HAP-1 (cell line): ENCODE results near the gene FSTL4.

Source experiments
- DNase-seq, 2 experiments: peaks; one replicate each; pipeline ENCODE4 v3.0.0-alpha.2; 2016 to 2020; ENCODE audit warnings: low spot score in 2 of 2
- H3K27me3 ChIP-seq: fragments of 250-450 bp; sonication (Bioruptor Pico); 2 replicates; pipeline ENCODE4 v1.5.1; 2020; ENCODE audit warnings: low read depth, mild to moderate bottlenecking, moderate library complexity
- H3K36me3 ChIP-seq: fragments of 250-450 bp; sonication (Bioruptor Pico); replicated peaks from 2 replicates; pipeline ENCODE4 v1.5.1; 2020; ENCODE audit warnings: mild to moderate bottlenecking
- H3K4me1 ChIP-seq: fragments of 250-450 bp; sonication (Bioruptor Pico); 2 replicates; pipeline ENCODE4 v1.5.1; 2020; ENCODE audit warnings: mild to moderate bottlenecking
- H3K4me3 ChIP-seq: fragments of 250-450 bp; sonication (Bioruptor Pico); 2 replicates; pipeline ENCODE4 v1.5.1; 2020; ENCODE audit warnings: mild to moderate bottlenecking, moderate library complexity
- H3K9me3 ChIP-seq: fragments of 250-450 bp; sonication (Bioruptor Pico); 2 replicates; pipeline ENCODE4 v1.5.1; 2020; ENCODE audit warnings: mild to moderate bottlenecking, moderate library complexity
- in situ Hi-C: fragments of 300-500 bp; cut with MboI; formaldehyde crosslinking; loops from 3 replicates; pipeline ENCODE4 v1.14.3; 2020; ENCODE audit warnings: low sequenced_read_pairs, inconsistent platforms, mixed read lengths

The FSTL4 gene

GRCh38 chr5:133214153-133214820 lies 398.1 kb downstream of the FSTL4 start:
- Histone ChIP-seq H3K36me3 (no peaks in the 10 kb centered on the region), H3K4me3 (no peak overlapping the region), H3K9me3 (no peaks in the 10 kb centered on the region), H3K27me3 (no peaks in the 10 kb centered on the region), H3K4me1 (no peaks in the 10 kb centered on the region)
- in situ Hi-C loops, result no loop called here
- no peak for DNase-seq

- Histone ChIP-seq H3K4me3 (no peak overlapping the region), H3K36me3 (no peaks in the 10 kb centered on the region), H3K4me1 (peaks cover 2% of the 10 kb centered on the region; the same call in 1 of the 2 replicates), H3K27me3 (no peaks in the 10 kb centered on the region; the same call in 1 of the 2 replicates), H3K9me3 (no peaks in the 10 kb centered on the region)
- in situ Hi-C loops, result no loop called here
- DNase-seq, result peak in 1 of 2 experiments; percentile 3
These were observed 406.7 kb downstream of the FSTL4 start for GRCh38 chr5:133205649-133206048.

- Histone ChIP-seq H3K9me3 (no peaks in the 10 kb centered on the region), H3K27me3 (peaks cover 2% of the 10 kb centered on the region; the same call in 1 of the 2 replicates), H3K4me1 (peaks cover 2% of the 10 kb centered on the region; the same call in 1 of the 2 replicates), H3K36me3 (no peaks in the 10 kb centered on the region), H3K4me3 (no peak overlapping the region)
- in situ Hi-C loops, result no loop called here
- no peak for DNase-seq
These were observed 407.1 kb downstream of the FSTL4 start for GRCh38 chr5:133205204-133205603.

- Histone ChIP-seq H3K27me3 (peaks cover 2% of the 10 kb centered on the region; the same call in 1 of the 2 replicates), H3K4me3 (no peak overlapping the region), H3K36me3 (no peaks in the 10 kb centered on the region), H3K4me1 (peaks cover 2% of the 10 kb centered on the region; the same call in 1 of the 2 replicates), H3K9me3 (no peaks in the 10 kb centered on the region)
- in situ Hi-C loops, result no loop called here
- no peak for DNase-seq
These were observed 408.7 kb downstream of the FSTL4 start for GRCh38 chr5:133203317-133204305.

GRCh38 chr5:133202066-133202665 lies 410.2 kb downstream of the FSTL4 start:
- no peak for DNase-seq
- H3K36me3 ChIP-seq, result no peaks in the 10 kb centered on the region
- no peaks in the 10 kb centered on the region for H3K9me3 ChIP-seq
- peaks cover 2% of the 10 kb centered on the region; the same call in 1 of the 2 replicates for H3K27me3 ChIP-seq
- H3K4me1 ChIP-seq, result peaks cover 2% of the 10 kb centered on the region; the same call in 1 of the 2 replicates
- in situ Hi-C loops, result no loop called here
- H3K4me3 ChIP-seq, result no peak overlapping the region

GRCh38 chr5:133201310-133201709 lies 411.0 kb downstream of the FSTL4 start:
- H3K9me3 ChIP-seq, result no peaks in the 10 kb centered on the region
- in situ Hi-C loops, result no loop called here
- DNase-seq, result no peak
- H3K36me3 ChIP-seq, result no peaks in the 10 kb centered on the region
- peaks cover 2% of the 10 kb centered on the region; the same call in 1 of the 2 replicates for H3K27me3 ChIP-seq
- H3K4me3 ChIP-seq, result no peak overlapping the region
- H3K4me1 ChIP-seq, result peaks cover 2% of the 10 kb centered on the region; the same call in 1 of the 2 replicates

- no peak overlapping the region for H3K4me3 ChIP-seq
- no peak for DNase-seq
- H3K27me3 ChIP-seq, result peaks cover 2% of the 10 kb centered on the region; the same call in 1 of the 2 replicates
- in situ Hi-C loops, result no loop called here
- H3K36me3 ChIP-seq, result no peaks in the 10 kb centered on the region
- no peaks in the 10 kb centered on the region for H3K9me3 ChIP-seq
- H3K4me1 ChIP-seq, result peaks cover 2% of the 10 kb centered on the region; the same call in 1 of the 2 replicates
These were observed 412.1 kb downstream of the FSTL4 start for GRCh38 chr5:133200256-133200655.

- DNase-seq, result no peak
- Histone ChIP-seq H3K36me3 (no peaks in the 10 kb centered on the region), H3K4me3 (no peak overlapping the region), H3K9me3 (no peaks in the 10 kb centered on the region), H3K4me1 (no peaks in the 10 kb centered on the region), H3K27me3 (peaks cover 2% of the 10 kb centered on the region; the same call in 1 of the 2 replicates)
- in situ Hi-C loops, result no loop called here
These were observed 412.7 kb downstream of the FSTL4 start for GRCh38 chr5:133199417-133200178.

- no peaks in the 10 kb centered on the region for H3K9me3 ChIP-seq
- in situ Hi-C loops, result no loop called here
These were observed 413.8 kb downstream of the FSTL4 start for GRCh38 chr5:133198511-133198910.

GRCh38 chr5:133196441-133197085 lies 415.8 kb downstream of the FSTL4 start:
- no peak overlapping the region for H3K4me3 ChIP-seq
- H3K4me1 ChIP-seq, result no peaks in the 10 kb centered on the region
- in situ Hi-C loops, result no loop called here
- H3K9me3 ChIP-seq, result no peaks in the 10 kb centered on the region
- H3K27me3 ChIP-seq, result peaks cover 2% of the 10 kb centered on the region; the same call in 1 of the 2 replicates
- no peaks in the 10 kb centered on the region for H3K36me3 ChIP-seq
- DNase-seq, result no peak

More at GRCh38 chr5:133198511-133198910, 413.8 kb downstream of the FSTL4 start:
- no peak overlapping the region for H3K4me3 ChIP-seq
- DNase-seq, result no peak
- no peaks in the 10 kb centered on the region for H3K36me3 ChIP-seq
- peaks cover 2% of the 10 kb centered on the region; the same call in 1 of the 2 replicates for H3K27me3 ChIP-seq
- H3K4me1 ChIP-seq, result no peaks in the 10 kb centered on the region

- Histone ChIP-seq H3K36me3 (no peaks in the 10 kb centered on the region), H3K9me3 (no peaks in the 10 kb centered on the region), H3K4me1 (no peaks in the 10 kb centered on the region), H3K4me3 (no peak overlapping the region), H3K27me3 (no peaks in the 10 kb centered on the region; the same call in 1 of the 2 replicates)
- DNase-seq, result no peak
- in situ Hi-C loops, result no loop called here
These were observed 417.1 kb downstream of the FSTL4 start for GRCh38 chr5:133195250-133195649.

- no peaks in the 10 kb centered on the region for H3K4me1 ChIP-seq
- H3K9me3 ChIP-seq, result no peaks in the 10 kb centered on the region
- no peak overlapping the region for H3K4me3 ChIP-seq
- DNase-seq, result no peak
- in situ Hi-C loops, result no loop called here
- H3K36me3 ChIP-seq, result no peaks in the 10 kb centered on the region
- H3K27me3 ChIP-seq, result no peaks in the 10 kb centered on the region
These were observed 418.5 kb downstream of the FSTL4 start for GRCh38 chr5:133193794-133194193.
